Neuronal stem cell (in vitro differentiated cells): Measurements from ENCODE around the gene GOLGA6L7.
"Not testable (repeated sequence)": the region's sequence is repeated elsewhere in the genome, so short reads cannot be mapped to it uniquely, and the experiment has no call there.

ENCODE experiments used
- DNase-seq: peaks from one replicate; pipeline ENCODE4 v3.0.0-alpha.2; 2013; ENCODE audit warnings: low spot score
- H2AFZ ChIP-seq: one replicate; pipeline ENCODE4 v1.6.1; 2013; ENCODE audit warnings: mild to moderate bottlenecking, low read length, inconsistent platforms
- H2AK5ac ChIP-seq: 2 replicates; pipeline ENCODE4 v1.6.1; 2013; ENCODE audit warnings: low read depth, mild to moderate bottlenecking, inconsistent platforms, low read length, moderate library complexity, mixed read lengths
- H2BK120ac ChIP-seq: 2 replicates; pipeline ENCODE4 v1.6.1; 2013; ENCODE audit warnings: low read depth, mild to moderate bottlenecking, inconsistent platforms, low read length, moderate library complexity, mixed read lengths
- H2BK12ac ChIP-seq: one replicate; pipeline ENCODE4 v1.6.1; 2013; ENCODE audit warnings: low read length, inconsistent platforms
- H2BK15ac ChIP-seq: 2 replicates; pipeline ENCODE4 v1.6.1; 2013; ENCODE audit warnings: mild to moderate bottlenecking, low read length, inconsistent platforms, mixed read lengths
- H2BK5ac ChIP-seq: one replicate; pipeline ENCODE4 v1.6.1; 2013; ENCODE audit warnings: inconsistent platforms, mild to moderate bottlenecking, low read length, moderate library complexity
- H3K14ac ChIP-seq: one replicate; pipeline ENCODE4 v1.6.1; 2013; ENCODE audit warnings: low read length, inconsistent platforms
- H3K18ac ChIP-seq: 2 replicates; pipeline ENCODE4 v1.6.1; 2013; ENCODE audit warnings: low read length, inconsistent platforms
- H3K23ac ChIP-seq: 2 replicates; pipeline ENCODE4 v1.6.1; 2013; ENCODE audit warnings: low read depth, mild to moderate bottlenecking, mixed read lengths, low read length, inconsistent platforms; ENCODE audit not compliant: poor library complexity
- H3K27ac ChIP-seq: replicated peaks from 3 replicates; pipeline ENCODE4 v1.5.1; 2013; ENCODE audit warnings: low read length, inconsistent platforms
- H3K27me3 ChIP-seq, 3 experiments: 2 replicates each; pipeline ENCODE4 v1.6.1; 2013; ENCODE audit warnings: low read length in 3 of 3, mild to moderate bottlenecking in 2 of 3, inconsistent platforms in 1 of 3, low read depth in 1 of 3, mixed read lengths in 1 of 3, moderate library complexity in 1 of 3; ENCODE audit not compliant: control insufficient read depth in 3 of 3, insufficient read depth in 3 of 3
- H3K36me3 ChIP-seq, 2 donors: replicated peaks in 1 of 2; 2 replicates each; pipeline ENCODE4 v1.6.1; 2013; ENCODE audit warnings: low read length in 2 of 2; ENCODE audit not compliant: control insufficient read depth in 2 of 2, insufficient read depth in 2 of 2
- H3K4ac ChIP-seq: 2 replicates; pipeline ENCODE4 v1.6.1; 2013; ENCODE audit warnings: inconsistent platforms, mild to moderate bottlenecking, low read length, moderate library complexity
- H3K4me1 ChIP-seq, 2 donors: 1 replicate in 1 of 2; 2 replicates in 1 of 2; pipeline ENCODE4 v1.6.1; 2013; ENCODE audit warnings: low read length in 2 of 2, low read depth in 1 of 2; ENCODE audit not compliant: control insufficient read depth in 2 of 2, insufficient read depth in 1 of 2
- H3K4me2 ChIP-seq: one replicate; pipeline ENCODE4 v1.6.1; 2013; ENCODE audit warnings: mild to moderate bottlenecking, low read length, inconsistent platforms; ENCODE audit not compliant: insufficient read depth, poor library complexity, severe bottlenecking
- H3K4me3 ChIP-seq, 2 donors: 2 replicates each; pipeline ENCODE4 v1.5.1; 2013; ENCODE audit warnings: low read length in 2 of 2, mild to moderate bottlenecking in 2 of 2, inconsistent platforms in 1 of 2, moderate library complexity in 1 of 2
- H3K79me1 ChIP-seq: one replicate; pipeline ENCODE4 v1.6.1; 2013; ENCODE audit warnings: low read depth, mild to moderate bottlenecking, inconsistent platforms, low read length, moderate library complexity
- H3K9ac ChIP-seq: one replicate; pipeline ENCODE4 v1.6.1; 2013; ENCODE audit warnings: mild to moderate bottlenecking, low read depth, low read length, inconsistent platforms; ENCODE audit not compliant: poor library complexity
- H3K9me3 ChIP-seq, 2 donors: replicated peaks in 1 of 2; 2 replicates each; pipeline versions ENCODE3 to v1.6.1; 2013; ENCODE audit warnings: low read length in 2 of 2, mild to moderate bottlenecking in 2 of 2, inconsistent platforms in 1 of 2, low read depth in 1 of 2, mixed read lengths in 1 of 2, moderate library complexity in 1 of 2; ENCODE audit not compliant: control insufficient read depth in 2 of 2, insufficient read depth in 1 of 2
- H4K8ac ChIP-seq: one replicate; pipeline ENCODE4 v1.6.1; 2013; ENCODE audit warnings: low read depth, mild to moderate bottlenecking, inconsistent platforms, low read length, moderate library complexity
- H4K91ac ChIP-seq: one replicate; pipeline ENCODE4 v1.6.1; 2013; ENCODE audit warnings: low read length, low read depth, mild to moderate bottlenecking, inconsistent platforms; ENCODE audit not compliant: poor library complexity
- WGBS, 2 donors: extraction: QIAGEN DNeasy Blood & Tissue Kit; methylation state at CpG; one replicate each; pipeline ENCODE4 v1.1.7; 2013; ENCODE audit warnings: missing lambda C conversion rate in 2 of 2, mixed read lengths in 1 of 2; ENCODE audit not compliant: insufficient read length in 2 of 2, insufficient replicate concordance in 1 of 2; ENCODE audit errors: extremely low coverage in 2 of 2; 5-methylcytosine and 5-hydroxymethylcytosine counted together

The GOLGA6L7 gene

DNA sequence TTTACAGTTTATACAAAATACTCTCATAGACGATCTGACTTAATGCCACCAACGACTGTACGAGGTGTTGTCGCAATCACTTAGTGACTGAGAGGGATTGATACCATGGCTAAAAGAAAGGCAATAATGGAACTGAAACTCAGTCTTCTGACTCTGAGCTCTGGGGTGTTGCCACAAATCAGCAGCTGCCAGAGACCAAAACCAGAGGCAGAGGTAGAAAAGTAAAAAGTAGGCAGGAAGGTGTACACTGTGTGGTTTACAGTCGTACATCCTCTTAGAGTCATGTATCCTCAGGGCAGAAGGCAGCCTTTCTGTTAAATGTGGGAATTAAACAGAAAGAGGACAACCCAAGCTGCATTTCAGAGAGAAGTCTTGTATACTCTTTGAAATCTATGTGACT is 1.2 kb downstream of the GOLGA6L7 start:
- no CpG with 5 or more reads among the region's 5 CpGs for WGBS, 2 donors

DNA sequence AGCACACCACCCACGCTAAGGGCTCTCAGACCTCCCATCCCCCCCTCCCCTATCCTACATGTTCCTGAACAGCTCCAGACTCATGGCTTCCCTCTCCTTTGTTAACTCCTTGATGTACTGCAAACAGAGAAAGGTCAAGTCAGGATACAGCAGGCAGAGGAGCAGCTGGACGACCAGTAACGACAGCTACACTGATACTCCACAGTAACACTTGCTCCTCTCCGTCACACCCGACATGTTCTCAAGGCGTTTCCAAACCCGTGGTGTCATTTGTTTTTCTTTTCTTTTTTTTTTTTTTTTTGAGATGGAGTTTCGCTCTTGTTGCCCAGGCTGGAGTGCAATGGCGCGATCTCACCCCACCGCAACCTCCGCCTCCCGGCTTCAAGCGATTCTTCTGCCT is 4.3 kb downstream of the GOLGA6L7 start:
- H3K4me1 ChIP-seq, H3K79me1 ChIP-seq, H3K9me3 ChIP-seq, H3K18ac ChIP-seq, H3K4ac ChIP-seq, H2BK15ac ChIP-seq, H3K4me3 ChIP-seq, H2AFZ ChIP-seq, H3K4me2 ChIP-seq, H3K27ac ChIP-seq, H3K14ac ChIP-seq, H2BK12ac ChIP-seq, H2BK5ac ChIP-seq, DNase-seq, H3K36me3 ChIP-seq, H2AK5ac ChIP-seq, H4K8ac ChIP-seq, H3K23ac ChIP-seq, H3K27me3 ChIP-seq, H3K9ac ChIP-seq, H4K91ac ChIP-seq, H2BK120ac ChIP-seq: not testable (repeated sequence)
- WGBS, 2 donors = no CpG with 5 or more reads among the region's 14 CpGs

More for the DNA sequence above, 1.2 kb downstream of the GOLGA6L7 start:
- not testable (repeated sequence) for H4K91ac ChIP-seq, H3K4me1 ChIP-seq, H3K79me1 ChIP-seq, H3K4me2 ChIP-seq, H2BK12ac ChIP-seq, H3K18ac ChIP-seq, H2BK5ac ChIP-seq, H3K9me3 ChIP-seq, H4K8ac ChIP-seq, H3K23ac ChIP-seq, H3K9ac ChIP-seq, H3K4me3 ChIP-seq, H2BK120ac ChIP-seq, H2BK15ac ChIP-seq, DNase-seq, H3K27ac ChIP-seq, H3K14ac ChIP-seq, H2AK5ac ChIP-seq, H3K27me3 ChIP-seq, H3K36me3 ChIP-seq, H2AFZ ChIP-seq, H3K4ac ChIP-seq

DNA sequence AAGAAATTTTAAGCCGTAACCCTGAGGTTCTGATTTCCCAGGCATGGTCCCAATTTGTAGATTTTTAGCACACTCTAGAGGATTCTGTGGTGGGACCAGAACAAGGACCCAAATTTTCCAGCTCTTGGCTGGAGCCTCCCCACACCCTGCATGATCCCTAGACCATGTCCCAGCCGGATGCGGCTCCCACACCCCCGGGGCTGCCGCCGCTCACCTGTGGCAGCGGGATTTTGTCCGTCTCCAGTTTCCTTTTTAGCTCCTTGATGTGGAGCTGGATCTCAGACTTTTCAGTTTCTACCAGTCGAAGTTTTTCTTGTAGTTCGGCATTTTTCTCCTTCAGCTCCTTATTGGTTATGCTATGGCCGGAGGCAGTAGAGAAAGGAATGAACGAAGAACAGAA is 4.9 kb downstream of the GOLGA6L7 start:
- WGBS, 2 donors = no CpG with 5 or more reads among the region's 12 CpGs

DNA sequence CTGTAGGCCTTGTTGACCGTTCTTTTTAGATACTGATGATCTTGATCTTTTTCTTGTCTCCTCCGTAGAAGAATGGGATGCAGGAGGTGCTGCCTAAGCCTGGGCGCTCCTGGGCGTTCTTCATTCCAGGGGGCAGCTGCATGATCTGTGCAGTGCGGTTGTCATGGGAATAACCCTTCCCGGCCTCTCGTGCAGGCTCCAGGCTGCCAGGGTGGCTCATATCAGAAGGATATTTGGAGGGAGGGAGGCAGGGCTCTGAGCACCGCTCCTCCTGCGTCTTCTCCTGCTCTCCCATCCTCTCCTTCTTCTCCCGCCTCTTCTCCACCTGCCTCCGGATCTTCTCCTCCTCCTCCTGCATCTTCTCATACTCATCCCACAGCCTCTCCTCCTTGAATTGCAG is 6.2 kb downstream of the GOLGA6L7 start:
- no CpG with 5 or more reads among the region's 11 CpGs for WGBS, 2 donors
- not testable (repeated sequence) for H3K79me1 ChIP-seq, H2BK15ac ChIP-seq, H3K4me1 ChIP-seq, H2AK5ac ChIP-seq, H3K23ac ChIP-seq, DNase-seq, H2AFZ ChIP-seq, H2BK120ac ChIP-seq, H3K36me3 ChIP-seq, H4K8ac ChIP-seq, H3K27ac ChIP-seq, H3K9me3 ChIP-seq, H3K14ac ChIP-seq, H3K27me3 ChIP-seq, H3K18ac ChIP-seq, H3K4ac ChIP-seq, H3K9ac ChIP-seq, H2BK5ac ChIP-seq, H3K4me3 ChIP-seq, H4K91ac ChIP-seq, H3K4me2 ChIP-seq
- peak overlapping the region; percentile 41 for H2BK12ac ChIP-seq

More for the DNA sequence above, 4.9 kb downstream of the GOLGA6L7 start:
- not testable (repeated sequence) for DNase-seq, H3K4me1 ChIP-seq, H4K8ac ChIP-seq, H3K14ac ChIP-seq, H4K91ac ChIP-seq, H3K79me1 ChIP-seq, H3K23ac ChIP-seq, H2AK5ac ChIP-seq, H3K4me3 ChIP-seq, H2BK12ac ChIP-seq, H2BK15ac ChIP-seq, H3K18ac ChIP-seq, H3K27me3 ChIP-seq, H3K4ac ChIP-seq, H3K4me2 ChIP-seq, H2AFZ ChIP-seq, H2BK120ac ChIP-seq, H3K27ac ChIP-seq, H2BK5ac ChIP-seq, H3K9ac ChIP-seq, H3K36me3 ChIP-seq, H3K9me3 ChIP-seq
